K562 (cell line): ENCODE measurements around the gene CBX3. TPM values are rescaled to one million over a fixed set of nuclear protein-coding genes. Genes with fewer than 3 reads are reported as not detected.
A peak's percentile ranks its signal among the peaks of the same experiment; 100 is the strongest.

ENCODE experiments used
- ATAC-seq: fragments of 200-7000 bp; cut with Tn5 transposase; 3 replicates; pipeline ENCODE4 v1.9.1; 2020; ENCODE audit warnings: moderate library complexity
- BruUV-seq: library from RNA; stranded (reverse); fragments of 400-500 nt; replicated peaks from 2 replicates; lab custom pipeline; 2021; lab: Mats Ljungman, UMichigan
- CTCF ChIA-PET: fragments of 300-600 bp; formaldehyde crosslinking; extraction: SDS; loops from one replicate; lab custom pipeline; 2021; ENCODE audit warnings: low intra/inter-chr PET ratio; lab: Yijun Ruan, JAX
- POLR2A ChIA-PET: fragments of 300-600, 350-650 bp; sonication (Branson Sonifier 250); formaldehyde crosslinking; extraction: SDS; loops from one replicate; lab custom pipeline; 2021; ENCODE audit warnings: antibody characterized with exemption, inconsistent platforms; lab: Yijun Ruan, JAX
- DNase-seq, 4 experiments: peaks; one replicate each; pipeline versions ENCODE4 v3.0.0 to v3.0.0-alpha.2; 2011 to 2018; ENCODE audit warnings: low spot score in 3 of 4, mixed read lengths in 3 of 4; ENCODE audit errors: extremely low read depth in 1 of 4
- FAIRE-seq: peaks from 2 replicates; lab custom pipeline; 2011; peaks lifted over from hg19 to GRCh38; lab: Jason Lieb, UNC
- H2AFZ ChIP-seq: 2 replicates; pipeline ENCODE4 v1.6.0; 2011; ENCODE audit warnings: low read depth, low read length, control low read depth, inconsistent platforms
- H3K27ac ChIP-seq: fragments of 200-600 bp; 3 replicates; pipeline ENCODE4 v1.8.0; 2011; ENCODE audit warnings: low read depth, mild to moderate bottlenecking, control low read depth, inconsistent platforms, low read length, moderate library complexity, mixed read lengths; ENCODE audit errors: extremely low read depth
- H3K27me3 ChIP-seq, 2 experiments: fragments of 300-600 bp in 1 of 2; 2 replicates in 1 of 2; 3 replicates in 1 of 2; pipeline versions ENCODE4 v1.6.0 to v1.8.0; 2011; ENCODE audit warnings: inconsistent platforms in 2 of 2, low read length in 2 of 2, mild to moderate bottlenecking in 1 of 2, mixed read lengths in 1 of 2, moderate library complexity in 1 of 2; ENCODE audit not compliant: control insufficient read depth in 2 of 2, insufficient read depth in 2 of 2
- H3K36me3 ChIP-seq: fragments of 300-600 bp; 3 replicates; pipeline ENCODE4 v1.8.0; 2011; ENCODE audit warnings: mild to moderate bottlenecking, low read length, inconsistent platforms; ENCODE audit not compliant: control insufficient read depth, insufficient read depth
- H3K4me1 ChIP-seq, 2 experiments: fragments of 200-600 bp in 1 of 2; replicated peaks in 1 of 2; 2 replicates in 1 of 2; 3 replicates in 1 of 2; pipeline versions ENCODE4 v1.5.1 to v1.8.0; 2011; ENCODE audit warnings: inconsistent platforms in 2 of 2, low read length in 2 of 2, mild to moderate bottlenecking in 1 of 2, mixed read lengths in 1 of 2, moderate library complexity in 1 of 2; ENCODE audit not compliant: control insufficient read depth in 2 of 2, insufficient read depth in 2 of 2
- H3K4me2 ChIP-seq: 2 replicates; pipeline ENCODE4 v1.6.1; 2011; ENCODE audit warnings: low read length, control low read depth, inconsistent platforms, mixed read lengths; ENCODE audit not compliant: insufficient read depth
- H3K4me3 ChIP-seq: fragments of 200-600 bp; sonication (generic), shearing (Covaris generic); 2 replicates; pipeline ENCODE4 v1.5.1; 2016; ENCODE audit warnings: control low read depth, inconsistent platforms
- H3K79me2 ChIP-seq: fragments of 200-600 bp; 3 replicates; pipeline ENCODE4 v1.8.0; 2011; ENCODE audit warnings: low read length, inconsistent platforms; ENCODE audit not compliant: control insufficient read depth, insufficient read depth
- H3K9ac ChIP-seq, 2 experiments: 2 replicates each; pipeline versions ENCODE4 v1.6.0 to v1.6.1; 2011; ENCODE audit warnings: low read depth in 2 of 2, low read length in 2 of 2, control low read depth in 1 of 2, inconsistent platforms in 1 of 2, mild to moderate bottlenecking in 1 of 2, mixed read lengths in 1 of 2; ENCODE audit not compliant: insufficient read depth in 1 of 2
- H3K9me1 ChIP-seq: one replicate; pipeline ENCODE4 v1.6.0; 2011; ENCODE audit warnings: inconsistent platforms, mild to moderate bottlenecking, low read length, moderate library complexity; ENCODE audit not compliant: control insufficient read depth, insufficient read depth
- H3K9me3 ChIP-seq: replicated peaks from 2 replicates; pipeline ENCODE4 v1.5.1; 2011; ENCODE audit warnings: low read depth, low read length, inconsistent platforms; ENCODE audit not compliant: control insufficient read depth, insufficient read depth
- H4K20me1 ChIP-seq: replicated peaks from 2 replicates; pipeline ENCODE4 v1.6.1; 2011; ENCODE audit warnings: low read length, inconsistent platforms, mixed read lengths; ENCODE audit not compliant: control insufficient read depth, insufficient read depth
- HNRNPK ChIP-seq: fragments of 200-400 bp; formaldehyde crosslinking; IDR thresholded peaks from one replicate; pipeline ENCODE4 v1.6.1; 2018; ENCODE audit warnings: mild to moderate bottlenecking, low read depth, low read length; ENCODE audit not compliant: poor library complexity, severe bottlenecking
- MTA1 ChIP-seq: fragments of 450-650 bp; IDR thresholded peaks from 2 replicates; pipeline ENCODE4 v1.6.1; 2017; ENCODE audit warnings: borderline replicate concordance
- NFXL1 ChIP-seq: fragments of 450-650 bp; formaldehyde crosslinking; IDR thresholded peaks from 2 replicates; pipeline ENCODE4 v1.4.0; 2021; ENCODE audit warnings: mild to moderate bottlenecking
- PRPF4 ChIP-seq: fragments of 200-400 bp; formaldehyde crosslinking; IDR thresholded peaks from one replicate; pipeline ENCODE4 v1.6.1; 2017; ENCODE audit warnings: low read length, low read depth, mild to moderate bottlenecking; ENCODE audit not compliant: insufficient read depth, poor library complexity, severe bottlenecking
- REST ChIP-seq, 2 experiments: fragments of 450-650 bp; formaldehyde crosslinking in 1 of 2; IDR thresholded peaks; 2 replicates each; pipeline versions ENCODE4 v1.4.0 to v1.6.1; 2014 to 2020; ENCODE audit warnings: mild to moderate bottlenecking in 2 of 2, borderline replicate concordance in 1 of 2, low read depth in 1 of 2
- RFX1 ChIP-seq: fragments of 450-650 bp; IDR thresholded peaks from 2 replicates; pipeline ENCODE4 v1.6.1; 2016; ENCODE audit warnings: mild to moderate bottlenecking, moderate library complexity
- TARDBP ChIP-seq: fragments of 450-650 bp; IDR thresholded peaks from 2 replicates; pipeline ENCODE4 v1.6.1; 2016
- XRCC3 ChIP-seq: fragments of 450-650 bp; IDR thresholded peaks from 2 replicates; pipeline ENCODE4 v1.6.1; 2017; ENCODE audit warnings: mild to moderate bottlenecking, moderate library complexity
- ZNF232 ChIP-seq: sonication (generic); formaldehyde crosslinking; IDR thresholded peaks from 2 replicates; pipeline ENCODE4 v1.8.0; 2022; ENCODE audit warnings: mild to moderate bottlenecking, missing genetic modification reagents
- ZNF3 ChIP-seq: fragments of 250-450 bp; sonication (Bioruptor Pico); IDR thresholded peaks from 2 replicates; pipeline ENCODE4 v1.5.0; 2021; ENCODE audit warnings: mild to moderate bottlenecking, moderate library complexity
- WGBS: fragments of 100-300 bp; shearing (Covaris generic); methylation state at CpG from one replicate; pipeline ENCODE4 v1.1.6; 2016; ENCODE audit warnings: low coverage, mixed read lengths; ENCODE audit not compliant: insufficient coverage; ENCODE audit errors: missing lambda C conversion rate; 5-methylcytosine and 5-hydroxymethylcytosine counted together
- in situ Hi-C: fragments of 300-500 bp; cut with MboI; formaldehyde crosslinking; loops from 4 replicates; pipeline ENCODE4 v1.15.0; 2018; ENCODE audit warnings: inconsistent platforms, mixed read lengths
- intact Hi-C: fragments of 100-400 bp; cut with micrococcal nuclease; formaldehyde crosslinking; loops from 2 replicates; pipeline ENCODE4 v1.14.2; 2022
- polyA plus RNA-seq, 8 experiments: library from polyadenylated mRNA; depleted of rRNA in 4 of 8; stranded (reverse) in 5 of 8; unstranded in 3 of 8; fragments of >200 nt; fragmentation: Nextera tagmentation in 2 of 8; fragmentation: Illumina TruSeq in 1 of 8; extraction: Ambion mirVana in 2 of 8; extraction: Trizol in 1 of 8; gene quantifications; 2 replicates each; pipeline versions ENCODE4 v1.2.1 to v1.2.3, GENCODE V29; 2011 to 2014; ENCODE audit warnings: inconsistent platforms in 1 of 8, missing spikeins in 1 of 8
- total RNA-seq, 7 experiments: library from RNA; depleted of rRNA in 6 of 7; stranded (reverse); fragments of >200 nt in 6 of 7; fragmentation: Illumina TruSeq in 2 of 7; extraction: Trizol in 2 of 7; gene quantifications; 2 replicates each; pipeline versions ENCODE4 v1.2.1 to v1.2.3, GENCODE V29; 2011 to 2021; ENCODE audit warnings: low replicate concordance in 1 of 7

The CBX3 gene
- total and polyA plus RNA-seq, 9 of the 15 experiments (the other 6 are each of a cell fraction or from before 2014, with no cell fraction given), result 198 to 413 (median 328) TPM

GRCh38 chr7:26200444-26201246, 900 bp upstream of the CBX3 start, which contains the start of gene HNRNPA2B1 (continued):
- TF ChIP-seq HNRNPK, result peak; percentile 100
- TF ChIP-seq ZNF232, result no peak
- TF ChIP-seq ZNF3, result no peak

DNA sequence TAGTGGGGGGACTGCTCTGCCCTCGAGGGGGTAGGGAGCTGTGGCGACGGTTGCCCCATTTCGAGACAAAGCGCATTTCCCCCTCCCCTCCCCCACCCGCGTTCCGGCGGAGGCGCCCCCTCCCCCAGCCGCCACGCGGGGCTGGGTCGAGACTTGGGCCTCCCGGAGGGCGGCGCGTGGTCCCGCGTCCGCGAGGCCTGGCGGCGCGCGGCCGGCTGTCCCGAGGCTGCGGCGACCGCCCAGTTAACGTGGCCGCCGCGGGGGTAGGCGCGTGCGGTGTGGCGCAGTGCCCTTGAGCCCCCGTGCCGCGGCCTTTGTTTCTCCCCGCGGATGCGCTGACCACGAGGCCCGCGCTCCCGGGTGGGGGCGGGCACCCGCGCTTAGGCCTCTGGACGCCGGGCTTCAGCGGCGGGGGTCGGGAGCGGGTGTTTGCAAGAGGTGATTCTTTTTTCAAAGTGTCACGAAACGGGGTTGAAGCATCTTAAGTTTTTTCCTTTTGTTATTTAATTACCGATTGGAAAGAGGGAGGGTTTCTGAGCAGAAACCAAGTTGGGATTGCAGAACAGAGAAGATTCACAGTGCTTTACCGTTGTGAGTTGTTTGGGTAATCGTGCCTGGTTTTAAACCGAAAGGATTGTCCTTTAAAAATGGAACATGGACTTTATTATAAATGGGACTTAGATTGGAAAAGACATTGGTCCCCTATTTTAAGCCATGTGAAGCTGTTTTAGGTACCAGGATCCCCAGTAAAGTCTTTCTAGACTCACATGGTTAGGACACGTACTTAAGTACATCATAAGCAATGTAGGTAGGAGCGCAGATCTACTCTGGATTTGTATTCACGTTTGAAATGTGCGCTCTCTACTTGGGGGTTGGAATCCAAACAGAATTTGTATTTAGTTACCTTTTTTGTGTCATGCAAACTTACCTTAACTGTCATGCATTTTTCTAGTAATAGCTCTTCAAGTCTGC, 760 bp downstream of the CBX3 start:
- 0% methylated on average over 10 of the region's 68 CpGs for WGBS
- no peak for TF ChIP-seq TARDBP
- no peak for TF ChIP-seq MTA1
- TF ChIP-seq PRPF4, result peak; percentile 62
- no peak for TF ChIP-seq XRCC3
- TF ChIP-seq NFXL1 (CRISPR knock-in tag), result no peak
- TF ChIP-seq REST (IDR thresholded peaks at IDR 0.05; ENCODE audit: borderline replicate concordance), result no peak
- TF ChIP-seq REST (CRISPR knock-in tag; IDR thresholded peaks at IDR 0.05; ENCODE audit: low read depth), result no peak
- TF ChIP-seq RFX1, result no peak

More for the DNA sequence above, 760 bp downstream of the CBX3 start:
- Histone ChIP-seq H4K20me1 (peaks cover 35% of the 10 kb centered on the region), H3K4me1 (peaks cover 0 to 12% of the 10 kb centered on the region in 2 experiments; a peak in 2 of 5 replicates), H3K9ac (peak overlapping the region; percentile 99), H3K79me2 (peaks cover 93% of the 10 kb centered on the region), H3K27me3 (no peaks in the 10 kb centered on the region), H3K9me1 (peaks cover 5% of the 10 kb centered on the region), H3K27ac (peak overlapping the region; percentile 97), H3K4me3 (peak overlapping the region; percentile 76), H3K4me2 (peak overlapping the region; percentile 82), H2AFZ (no peak overlapping the region), H3K9me3 (no peaks in the 10 kb centered on the region), H3K36me3 (peaks cover 70% of the 10 kb centered on the region)
- FAIRE-seq (no peak), ATAC-seq (peak; percentile 24), DNase-seq (peak; percentile 68 to 78 (median 73))
- ChIA-PET CTCF (interaction anchor here (0.6 kb wide), 1 partner anchor 163 kb away, joined by 4 read pairs; no protein-coding TSS in a partner anchor), POLR2A (interaction anchor here (0.6 to 5.1 kb wide), 12 partner anchors 10 to 229 kb away, joined by 3 to 61 read pairs (median 5); no protein-coding TSS in a partner anchor)
- intact Hi-C loops (loop anchor here (5.0 to 10.0 kb wide), 3 partner anchors 110 to 308 kb away; no protein-coding TSS in a partner anchor), in situ Hi-C loops (no loop called here)
- no TSS peak for BruUV-seq
